ENCODE data around the gene CFAP107.

CFAP107 gene

DNA sequence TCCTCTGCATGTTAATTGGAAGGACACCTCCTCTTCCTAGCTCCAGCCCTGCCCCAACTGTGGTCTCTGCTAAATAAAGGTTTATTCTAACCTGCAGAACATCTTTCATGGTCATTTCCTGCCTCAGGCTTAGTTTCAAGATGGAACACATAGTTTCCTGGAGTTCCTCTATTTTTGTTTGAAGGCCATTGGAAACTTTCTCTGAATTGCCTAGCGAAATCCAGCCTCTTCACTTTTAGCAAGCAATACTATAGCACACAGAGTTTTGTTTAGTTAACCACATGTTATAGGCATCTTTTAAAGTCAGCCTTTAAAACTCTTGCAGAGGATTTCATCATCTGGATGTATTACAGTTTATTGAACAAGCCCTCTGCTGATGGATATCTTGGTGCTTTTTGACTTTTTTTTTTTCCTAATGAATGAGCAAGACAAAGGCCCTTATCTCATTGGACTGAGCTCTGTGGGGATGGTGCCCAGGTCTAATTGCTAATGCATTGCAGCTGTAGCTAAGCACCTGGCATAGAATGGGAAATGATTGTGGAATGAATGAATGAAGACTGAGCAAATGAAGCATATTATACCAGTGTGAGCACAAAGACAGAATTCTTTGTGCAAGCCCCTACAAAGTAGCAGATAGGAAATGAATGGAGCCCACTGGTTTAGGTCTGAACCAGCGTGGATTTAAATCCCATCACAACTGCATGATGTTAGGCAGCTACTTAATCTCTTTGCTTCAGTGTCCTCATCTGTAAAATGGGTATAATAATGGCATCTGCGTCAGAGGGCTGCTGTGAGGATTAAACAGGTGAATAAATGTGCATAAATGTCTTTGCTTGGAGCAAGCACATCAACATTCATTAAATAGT is 641 bp upstream of the CFAP107 start:
- no peaks in the 10 kb centered on the region for H3K4me1 ChIP-seq (ENCODE audit: control insufficient read depth, insufficient read depth, low read length)
- H3K9me3 ChIP-seq (ENCODE audit: control insufficient read depth, insufficient read depth, low read length) = no peaks in the 10 kb centered on the region
- H3K36me3 ChIP-seq (ENCODE audit: control insufficient read depth, insufficient read depth, low read length) = no peaks in the 10 kb centered on the region
- no peaks in the 10 kb centered on the region for H3K27me3 ChIP-seq (ENCODE audit: control insufficient read depth, insufficient read depth, low read length)
- H3K4me3 ChIP-seq (ENCODE audit: low read depth, low read length) = no peak overlapping the region
- no peak overlapping the region for H3K9ac ChIP-seq (ENCODE audit: low read depth, low read length)

DNA sequence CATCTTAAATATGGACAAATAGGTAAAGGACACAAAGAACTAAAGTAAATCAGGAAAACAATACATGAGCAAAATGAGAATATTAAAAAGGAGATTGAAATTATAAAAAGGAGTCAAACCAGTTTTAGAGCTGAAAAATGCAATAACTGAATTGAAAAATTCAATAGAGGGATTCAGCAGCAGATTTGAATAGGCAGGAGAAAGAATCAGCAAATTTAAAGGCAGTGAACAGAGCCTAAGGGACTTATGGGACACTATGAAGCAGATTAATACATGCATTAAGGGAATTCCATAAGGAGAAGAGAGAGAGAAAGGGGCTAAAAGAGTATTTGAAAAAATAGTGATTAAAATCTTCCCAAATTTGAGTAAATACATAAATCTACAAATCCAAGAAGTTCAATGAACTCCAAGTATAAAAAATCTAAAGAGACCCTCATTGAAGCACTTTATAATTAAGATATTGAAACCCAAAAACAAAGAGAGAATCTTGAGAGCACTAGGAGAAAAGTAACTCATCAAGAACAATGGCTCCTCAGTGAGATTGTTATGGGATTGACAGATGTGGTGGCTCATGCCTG is 2.9 kb downstream of the CFAP107 start:
- Histone ChIP-seq H3K27me3 (ENCODE audit: control insufficient read depth, insufficient read depth, low read length) (no peaks in the 10 kb centered on the region), H3K9me3 (ENCODE audit: control insufficient read depth, insufficient read depth, low read length) (no peaks in the 10 kb centered on the region), H3K4me1 (ENCODE audit: control insufficient read depth, insufficient read depth, low read length) (no peaks in the 10 kb centered on the region), H3K4me3 (ENCODE audit: low read depth, low read length) (no peak overlapping the region), H3K9ac (ENCODE audit: low read depth, low read length) (no peak overlapping the region), H3K36me3 (ENCODE audit: control insufficient read depth, insufficient read depth, low read length) (no peaks in the 10 kb centered on the region)

DNA sequence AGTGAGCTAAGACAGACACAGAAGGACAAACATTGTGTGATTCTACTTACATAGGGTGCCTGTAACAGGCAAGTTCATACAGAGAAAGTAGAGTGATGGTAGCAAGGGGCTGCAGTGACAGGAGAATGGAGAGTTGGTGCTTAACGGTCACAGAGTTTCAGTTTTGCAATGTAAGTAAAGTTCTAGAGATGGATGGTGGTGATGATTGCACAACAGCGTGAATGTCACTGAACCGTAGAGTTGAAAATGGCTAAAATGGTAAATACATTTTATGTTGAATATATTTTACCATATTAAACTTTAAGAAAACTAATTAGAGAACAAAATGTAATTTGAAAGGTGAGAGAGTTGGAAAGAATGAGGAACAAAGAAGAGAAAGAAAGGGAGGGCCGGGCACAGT is 8.7 kb downstream of the CFAP107 start:
- no peaks in the 10 kb centered on the region for H3K27me3 ChIP-seq (ENCODE audit: control insufficient read depth, insufficient read depth, low read length)
- H3K4me3 ChIP-seq (ENCODE audit: low read depth, low read length) = no peak overlapping the region
- no peak overlapping the region for H3K9ac ChIP-seq (ENCODE audit: low read depth, low read length)
- H3K9me3 ChIP-seq (ENCODE audit: control insufficient read depth, insufficient read depth, low read length) = no peaks in the 10 kb centered on the region
- H3K36me3 ChIP-seq (ENCODE audit: control insufficient read depth, insufficient read depth, low read length) = no peaks in the 10 kb centered on the region
- no peaks in the 10 kb centered on the region for H3K4me1 ChIP-seq (ENCODE audit: control insufficient read depth, insufficient read depth, low read length)

DNA sequence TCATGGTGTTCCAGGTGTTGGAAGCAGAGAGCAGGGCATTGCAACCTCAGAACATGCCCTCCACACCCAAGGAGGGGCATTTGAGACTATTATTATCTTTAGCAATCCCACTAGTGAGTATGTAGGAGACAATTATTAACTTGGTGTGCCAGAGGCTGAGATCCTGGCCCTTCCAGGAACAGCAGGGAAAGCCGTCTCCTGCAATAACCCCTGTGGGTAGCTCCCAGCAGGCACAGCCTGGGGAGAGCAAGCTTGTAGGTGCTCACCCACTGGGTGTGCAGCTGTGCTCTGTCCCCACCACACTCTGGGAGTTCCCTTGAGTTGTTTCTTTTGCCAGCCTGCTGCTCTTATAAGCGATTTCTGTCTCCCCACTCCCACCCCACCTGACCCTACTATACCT is 10.3 kb downstream of the CFAP107 start:
- Histone ChIP-seq H3K4me3 (ENCODE audit: low read depth, low read length) (no peak overlapping the region), H3K4me1 (ENCODE audit: control insufficient read depth, insufficient read depth, low read length) (no peaks in the 10 kb centered on the region), H3K9ac (ENCODE audit: low read depth, low read length) (no peak overlapping the region), H3K36me3 (ENCODE audit: control insufficient read depth, insufficient read depth, low read length) (no peaks in the 10 kb centered on the region), H3K9me3 (ENCODE audit: control insufficient read depth, insufficient read depth, low read length) (no peaks in the 10 kb centered on the region), H3K27me3 (ENCODE audit: control insufficient read depth, insufficient read depth, low read length) (no peaks in the 10 kb centered on the region)

DNA sequence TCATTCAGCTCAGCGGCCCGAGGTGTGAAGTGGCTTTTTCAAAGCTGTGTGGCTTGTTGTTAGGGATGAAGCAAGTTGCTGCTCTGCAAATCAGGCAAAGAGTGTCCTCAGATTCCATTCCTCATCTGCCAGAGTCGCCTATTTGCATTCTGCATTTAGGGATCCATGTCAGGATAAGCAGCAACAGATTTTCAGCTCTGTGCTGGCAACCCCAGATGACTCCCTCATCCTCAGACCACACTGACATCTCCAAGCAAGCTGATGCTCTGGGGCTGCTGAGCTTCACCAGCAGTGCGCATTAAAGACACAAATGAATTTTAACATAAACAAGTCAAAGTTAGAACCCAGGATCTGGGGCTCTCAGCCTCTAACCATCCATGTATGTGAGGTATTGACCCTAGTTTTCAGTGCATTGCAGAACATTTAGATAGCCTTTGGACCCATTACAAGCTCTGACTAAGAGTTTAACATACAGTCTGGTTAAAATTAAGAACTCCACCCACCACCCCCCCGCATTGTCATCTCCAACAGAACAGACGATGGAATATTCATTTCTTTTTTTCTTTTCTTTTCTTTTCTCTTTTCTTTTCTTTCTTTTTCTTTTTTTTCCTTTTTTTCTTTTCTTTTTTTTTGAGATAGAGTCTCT is 10.9 kb downstream of the CFAP107 start:
- Histone ChIP-seq H3K9ac (ENCODE audit: low read depth, low read length) (no peak overlapping the region), H3K4me1 (ENCODE audit: control insufficient read depth, insufficient read depth, low read length) (no peaks in the 10 kb centered on the region), H3K36me3 (ENCODE audit: control insufficient read depth, insufficient read depth, low read length) (no peaks in the 10 kb centered on the region), H3K9me3 (ENCODE audit: control insufficient read depth, insufficient read depth, low read length) (no peaks in the 10 kb centered on the region), H3K4me3 (ENCODE audit: low read depth, low read length) (no peak overlapping the region), H3K27me3 (ENCODE audit: control insufficient read depth, insufficient read depth, low read length) (no peaks in the 10 kb centered on the region)

DNA sequence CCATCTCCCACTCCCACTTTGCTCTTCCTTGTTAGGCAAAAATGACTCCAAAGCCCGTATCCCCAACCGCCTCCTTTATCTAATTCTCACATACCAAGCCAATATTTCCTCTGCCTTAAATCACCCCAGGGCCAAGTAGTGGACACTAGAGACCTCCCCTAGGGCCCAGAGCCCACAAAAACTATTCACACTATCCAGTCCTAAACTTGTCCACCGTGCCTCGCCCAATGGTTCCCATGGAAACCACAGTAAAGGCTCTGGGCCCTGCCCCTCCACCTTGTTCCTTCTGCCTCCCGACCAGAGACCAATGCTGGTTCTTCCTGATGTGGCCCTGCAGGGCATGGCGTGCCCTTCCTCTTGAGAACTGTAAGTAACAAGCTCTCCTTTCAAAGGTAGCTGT is 11.8 kb downstream of the CFAP107 start:
- H3K27me3 ChIP-seq (ENCODE audit: control insufficient read depth, insufficient read depth, low read length) = no peaks in the 10 kb centered on the region
- H3K36me3 ChIP-seq (ENCODE audit: control insufficient read depth, insufficient read depth, low read length) = no peaks in the 10 kb centered on the region
- no peak overlapping the region for H3K4me3 ChIP-seq (ENCODE audit: low read depth, low read length)
- H3K9ac ChIP-seq (ENCODE audit: low read depth, low read length) = no peak overlapping the region
- H3K9me3 ChIP-seq (ENCODE audit: control insufficient read depth, insufficient read depth, low read length) = no peaks in the 10 kb centered on the region
- no peaks in the 10 kb centered on the region for H3K4me1 ChIP-seq (ENCODE audit: control insufficient read depth, insufficient read depth, low read length)

DNA sequence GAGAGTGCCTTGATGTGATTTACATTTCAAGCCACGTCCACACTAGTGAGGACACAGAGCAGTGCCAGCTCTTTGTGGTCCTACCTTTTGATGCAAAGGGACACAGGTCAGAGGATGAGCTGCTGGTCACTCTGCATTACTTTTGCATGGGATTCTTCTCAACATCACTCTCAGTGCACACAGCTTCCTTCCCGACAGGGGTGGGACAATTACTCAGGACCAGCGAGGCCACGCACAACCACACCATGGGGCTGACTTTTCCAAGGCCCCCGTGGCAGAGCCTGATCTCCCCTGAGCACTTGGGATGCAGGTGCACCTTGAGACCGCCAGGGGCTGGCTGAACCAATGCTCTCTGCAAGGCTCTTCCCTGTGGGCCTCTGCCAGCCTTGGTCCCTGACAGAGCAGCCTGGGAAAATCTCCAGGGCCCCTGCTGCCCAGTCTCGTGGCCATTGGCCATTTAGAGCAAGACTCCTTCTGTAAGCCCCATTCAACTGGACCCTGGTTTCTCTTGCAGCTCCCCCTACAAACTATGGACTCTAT is 14.3 kb downstream of the CFAP107 start:
- no peaks in the 10 kb centered on the region for H3K9me3 ChIP-seq (ENCODE audit: control insufficient read depth, insufficient read depth, low read length)
- H3K4me1 ChIP-seq (ENCODE audit: control insufficient read depth, insufficient read depth, low read length) = peaks cover 2% of the 10 kb centered on the region
- no peak overlapping the region for H3K9ac ChIP-seq (ENCODE audit: low read depth, low read length)
- no peaks in the 10 kb centered on the region for H3K27me3 ChIP-seq (ENCODE audit: control insufficient read depth, insufficient read depth, low read length)
- H3K4me3 ChIP-seq (ENCODE audit: low read depth, low read length) = no peak overlapping the region
- H3K36me3 ChIP-seq (ENCODE audit: control insufficient read depth, insufficient read depth, low read length) = no peaks in the 10 kb centered on the region

DNA sequence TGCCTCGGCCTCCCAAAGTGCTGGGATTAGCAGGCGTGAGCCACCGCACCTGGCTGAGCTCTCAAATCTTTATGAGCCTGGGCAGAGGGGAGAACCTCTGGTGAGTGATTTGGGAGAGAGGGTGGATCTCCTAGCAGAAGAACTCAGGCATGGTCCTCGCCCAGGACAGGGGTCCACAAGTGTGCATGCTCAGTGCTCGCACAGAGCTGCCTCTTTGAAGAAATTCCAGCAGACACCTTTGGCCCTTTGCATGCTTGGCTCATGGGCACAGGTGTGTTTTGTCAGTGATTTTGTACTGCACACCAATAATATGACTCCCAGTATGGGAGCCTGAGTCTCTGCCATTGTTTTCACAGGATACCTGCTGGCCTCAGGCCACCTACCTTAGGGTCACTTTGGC is 15.8 kb downstream of the CFAP107 start:
- Histone ChIP-seq H3K9ac (ENCODE audit: low read depth, low read length) (no peak overlapping the region), H3K4me1 (ENCODE audit: control insufficient read depth, insufficient read depth, low read length) (peaks cover 2% of the 10 kb centered on the region), H3K36me3 (ENCODE audit: control insufficient read depth, insufficient read depth, low read length) (no peaks in the 10 kb centered on the region)

DNA sequence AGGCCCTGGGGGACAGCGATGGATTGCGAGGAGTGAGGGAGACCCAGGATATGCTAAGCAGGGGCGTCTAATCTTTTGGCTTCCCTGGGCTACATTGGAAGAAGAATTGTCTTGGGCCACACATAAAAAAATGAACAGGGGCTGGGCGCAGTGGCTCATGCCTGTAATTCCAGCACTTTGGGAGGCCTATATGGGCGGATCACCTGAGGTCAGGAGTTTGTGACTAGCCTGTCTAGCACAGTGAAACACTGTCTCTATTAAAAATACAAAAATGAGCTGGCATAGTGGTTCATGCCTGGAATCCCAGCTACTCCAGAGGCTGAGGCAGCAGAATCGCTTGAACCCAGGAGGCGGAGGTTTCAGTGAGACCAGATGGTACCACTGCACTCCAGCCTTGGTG is 16.8 kb downstream of the CFAP107 start:
- Histone ChIP-seq H3K36me3 (ENCODE audit: control insufficient read depth, insufficient read depth, low read length) (no peaks in the 10 kb centered on the region), H3K27me3 (ENCODE audit: control insufficient read depth, insufficient read depth, low read length) (no peaks in the 10 kb centered on the region)

More for the DNA sequence above, 15.8 kb downstream of the CFAP107 start:
- no peaks in the 10 kb centered on the region for H3K27me3 ChIP-seq (ENCODE audit: control insufficient read depth, insufficient read depth, low read length)
- H3K4me3 ChIP-seq (ENCODE audit: low read depth, low read length) = no peak overlapping the region
- no peaks in the 10 kb centered on the region for H3K9me3 ChIP-seq (ENCODE audit: control insufficient read depth, insufficient read depth, low read length)

DNA sequence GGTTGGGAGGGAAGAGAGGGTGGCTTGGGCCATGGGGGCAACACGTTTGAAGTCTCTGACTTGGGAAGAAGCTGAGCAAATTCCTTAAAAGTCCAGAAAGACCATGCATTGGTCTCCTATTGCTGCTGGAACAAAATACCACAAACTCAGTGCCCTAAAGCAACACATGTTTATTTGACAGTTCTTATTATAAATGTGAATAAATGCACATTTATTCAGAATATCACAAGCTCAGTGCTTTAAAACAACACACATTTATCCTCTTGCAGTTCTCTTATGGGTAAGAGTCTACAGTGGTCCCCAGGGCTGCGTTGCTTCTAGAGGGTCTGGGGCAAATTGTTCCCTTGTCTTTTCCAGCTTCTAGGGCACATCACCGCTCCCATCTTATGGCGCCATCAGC is 17.5 kb downstream of the CFAP107 start:
- H3K9me3 ChIP-seq (ENCODE audit: control insufficient read depth, insufficient read depth, low read length) = no peaks in the 10 kb centered on the region
- H3K4me3 ChIP-seq (ENCODE audit: low read depth, low read length) = no peak overlapping the region
- peaks cover 2% of the 10 kb centered on the region for H3K4me1 ChIP-seq (ENCODE audit: control insufficient read depth, insufficient read depth, low read length)
- no peak overlapping the region for H3K9ac ChIP-seq (ENCODE audit: low read depth, low read length)
- H3K36me3 ChIP-seq (ENCODE audit: control insufficient read depth, insufficient read depth, low read length) = no peaks in the 10 kb centered on the region
- H3K27me3 ChIP-seq (ENCODE audit: control insufficient read depth, insufficient read depth, low read length) = no peaks in the 10 kb centered on the region

More for the DNA sequence above, 16.8 kb downstream of the CFAP107 start:
- Histone ChIP-seq H3K9ac (ENCODE audit: low read depth, low read length) (no peak overlapping the region), H3K9me3 (ENCODE audit: control insufficient read depth, insufficient read depth, low read length) (no peaks in the 10 kb centered on the region), H3K4me1 (ENCODE audit: control insufficient read depth, insufficient read depth, low read length) (peaks cover 2% of the 10 kb centered on the region), H3K4me3 (ENCODE audit: low read depth, low read length) (no peak overlapping the region)

DNA sequence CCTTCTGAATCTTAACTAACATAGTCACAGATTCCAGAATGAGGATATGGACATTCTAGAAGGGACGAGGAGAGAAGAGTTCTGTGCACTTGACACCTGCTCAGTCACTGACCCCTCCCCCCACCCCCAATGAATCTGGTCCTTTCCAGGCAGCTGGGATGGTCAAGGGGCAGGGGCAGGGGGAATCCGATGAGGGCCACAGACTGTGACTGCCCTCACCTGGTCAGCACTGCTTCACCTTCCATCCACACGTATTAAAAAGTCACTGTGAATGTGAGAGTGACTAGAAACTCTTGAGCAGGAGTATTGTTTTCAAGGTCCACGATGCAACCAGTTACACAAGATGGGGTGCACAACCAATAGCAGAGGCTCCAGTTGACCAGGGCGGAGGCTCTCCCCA is 18.0 kb downstream of the CFAP107 start:
- no peak overlapping the region for H3K9ac ChIP-seq (ENCODE audit: low read depth, low read length)
- H3K4me1 ChIP-seq (ENCODE audit: control insufficient read depth, insufficient read depth, low read length) = peaks cover 2% of the 10 kb centered on the region
- H3K27me3 ChIP-seq (ENCODE audit: control insufficient read depth, insufficient read depth, low read length) = no peaks in the 10 kb centered on the region
- no peaks in the 10 kb centered on the region for H3K36me3 ChIP-seq (ENCODE audit: control insufficient read depth, insufficient read depth, low read length)
- H3K4me3 ChIP-seq (ENCODE audit: low read depth, low read length) = no peak overlapping the region
- H3K9me3 ChIP-seq (ENCODE audit: control insufficient read depth, insufficient read depth, low read length) = no peaks in the 10 kb centered on the region
